ENCODE measurements around the gene FOXD1. TPM values are rescaled to one million over a fixed set of nuclear protein-coding genes. Genes with fewer than 3 reads are reported as not detected.

Gene FOXD1
- total RNA-seq, 1 donor from 2014 or later = 2.8 TPM

- Mint-ChIP-seq H3K9me3 (ENCODE audit: unreplicated experiment) (peaks cover 24% of the 10 kb centered on the region), H3K27ac (ENCODE audit: unreplicated experiment) (no peak overlapping the region), H3K27me3 (ENCODE audit: unreplicated experiment) (peaks cover 26% of the 10 kb centered on the region), H3K36me3 (ENCODE audit: unreplicated experiment) (no peaks in the 10 kb centered on the region), H3K4me1 (ENCODE audit: low read depth, unreplicated experiment) (peaks cover 5% of the 10 kb centered on the region), H3K4me3 (ENCODE audit: unreplicated experiment) (peak overlapping the region; percentile 94)
- TF ChIP-seq, protein P1, sequence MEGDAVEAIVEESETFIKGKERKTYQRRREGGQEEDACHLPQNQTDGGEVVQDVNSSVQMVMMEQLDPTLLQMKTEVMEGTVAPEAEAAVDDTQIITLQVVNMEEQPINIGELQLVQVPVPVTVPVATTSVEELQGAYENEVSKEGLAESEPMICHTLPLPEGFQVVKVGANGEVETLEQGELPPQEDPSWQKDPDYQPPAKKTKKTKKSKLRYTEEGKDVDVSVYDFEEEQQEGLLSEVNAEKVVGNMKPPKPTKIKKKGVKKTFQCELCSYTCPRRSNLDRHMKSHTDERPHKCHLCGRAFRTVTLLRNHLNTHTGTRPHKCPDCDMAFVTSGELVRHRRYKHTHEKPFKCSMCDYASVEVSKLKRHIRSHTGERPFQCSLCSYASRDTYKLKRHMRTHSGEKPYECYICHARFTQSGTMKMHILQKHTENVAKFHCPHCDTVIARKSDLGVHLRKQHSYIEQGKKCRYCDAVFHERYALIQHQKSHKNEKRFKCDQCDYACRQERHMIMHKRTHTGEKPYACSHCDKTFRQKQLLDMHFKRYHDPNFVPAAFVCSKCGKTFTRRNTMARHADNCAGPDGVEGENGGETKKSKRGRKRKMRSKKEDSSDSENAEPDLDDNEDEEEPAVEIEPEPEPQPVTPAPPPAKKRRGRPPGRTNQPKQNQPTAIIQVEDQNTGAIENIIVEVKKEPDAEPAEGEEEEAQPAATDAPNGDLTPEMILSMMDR (IDR thresholded peaks at IDR 0.05; ENCODE audit: partially characterized antibody, unreplicated experiment) = no peak
- DNase-seq = peak; percentile 67
Observed at GRCh38 chr5:73447530-73448462, 781 bp downstream of the FOXD1 start.

GRCh38 chr5:73446631-73447529, 1.7 kb downstream of the FOXD1 start:
- Mint-ChIP-seq H3K9me3 (ENCODE audit: unreplicated experiment) (peaks cover 21% of the 10 kb centered on the region), H3K27me3 (ENCODE audit: unreplicated experiment) (peaks cover 25% of the 10 kb centered on the region), H3K4me3 (ENCODE audit: unreplicated experiment) (peak overlapping the region; percentile 85), H3K36me3 (ENCODE audit: unreplicated experiment) (no peaks in the 10 kb centered on the region), H3K27ac (ENCODE audit: unreplicated experiment) (peak overlapping the region; percentile 28), H3K4me1 (ENCODE audit: low read depth, unreplicated experiment) (peaks cover 5% of the 10 kb centered on the region)
- TF ChIP-seq, protein P1 (IDR thresholded peaks at IDR 0.05; ENCODE audit: partially characterized antibody, unreplicated experiment) = no peak
- DNase-seq = peak; percentile 63

- Mint-ChIP-seq H3K36me3 (ENCODE audit: unreplicated experiment) (peaks cover 2% of the 10 kb centered on the region), H3K9me3 (ENCODE audit: unreplicated experiment) (peaks cover 22% of the 10 kb centered on the region), H3K4me1 (ENCODE audit: low read depth, unreplicated experiment) (peaks cover 5% of the 10 kb centered on the region), H3K27me3 (ENCODE audit: unreplicated experiment) (peaks cover 26% of the 10 kb centered on the region), H3K27ac (ENCODE audit: unreplicated experiment) (peak overlapping the region; percentile 28), H3K4me3 (ENCODE audit: unreplicated experiment) (peak overlapping the region; percentile 85)
- TF ChIP-seq, protein P1 (IDR thresholded peaks at IDR 0.05; ENCODE audit: partially characterized antibody, unreplicated experiment) = no peak
- no peak for DNase-seq
Observed at GRCh38 chr5:73445665-73446630, 2.6 kb downstream of the FOXD1 start.

GRCh38 chr5:73444499-73445438, 3.8 kb downstream of the FOXD1 start:
- Mint-ChIP-seq H3K4me3 (ENCODE audit: unreplicated experiment) (peak overlapping the region; percentile 63), H3K27me3 (ENCODE audit: unreplicated experiment) (peaks cover 31% of the 10 kb centered on the region), H3K36me3 (ENCODE audit: unreplicated experiment) (peaks cover 4% of the 10 kb centered on the region), H3K27ac (ENCODE audit: unreplicated experiment) (no peak overlapping the region), H3K9me3 (ENCODE audit: unreplicated experiment) (peaks cover 23% of the 10 kb centered on the region), H3K4me1 (ENCODE audit: low read depth, unreplicated experiment) (peaks cover 1% of the 10 kb centered on the region)
- TF ChIP-seq, protein P1 (IDR thresholded peaks at IDR 0.05; ENCODE audit: partially characterized antibody, unreplicated experiment) = peak; percentile 32
- peak; percentile 36 for DNase-seq

Measured in glutamatergic neuron (in vitro differentiated cells).